Lung microvascular endothelial cell (primary cell): Measurements from ENCODE around the gene ESRRG. TPM values are rescaled to one million over a fixed set of nuclear protein-coding genes. Genes with fewer than 3 reads are reported as not detected.

ENCODE experiments used
- DNase-seq, 2 donors: peaks; one replicate each; pipeline versions ENCODE4 v3.0.0 to v3.0.0-alpha.2; 2010; ENCODE audit warnings: low read depth in 2 of 2
- total RNA-seq: library from RNA; depleted of rRNA; stranded (reverse); fragments of >200 nt; gene quantifications from 2 replicates; pipeline ENCODE4 v1.2.1, GENCODE V29; 2014

Gene ESRRG
- total RNA-seq, 1 donor from 2014 or later, result not detected

- DNase-seq, result no peak
These were observed 269.5 kb downstream of the ESRRG start for GRCh38 chr1:216453777-216454176.
